EL (cell line): Measurements from ENCODE around the gene RAB1B.

Experiments
- DNase-seq: peaks from one replicate; pipeline ENCODE4 v3.0.0-alpha.2; 2016

Gene RAB1B

GRCh38 chr11:66325263-66325671 lies 56.8 kb downstream of the RAB1B start:
- no peak for DNase-seq

DNA sequence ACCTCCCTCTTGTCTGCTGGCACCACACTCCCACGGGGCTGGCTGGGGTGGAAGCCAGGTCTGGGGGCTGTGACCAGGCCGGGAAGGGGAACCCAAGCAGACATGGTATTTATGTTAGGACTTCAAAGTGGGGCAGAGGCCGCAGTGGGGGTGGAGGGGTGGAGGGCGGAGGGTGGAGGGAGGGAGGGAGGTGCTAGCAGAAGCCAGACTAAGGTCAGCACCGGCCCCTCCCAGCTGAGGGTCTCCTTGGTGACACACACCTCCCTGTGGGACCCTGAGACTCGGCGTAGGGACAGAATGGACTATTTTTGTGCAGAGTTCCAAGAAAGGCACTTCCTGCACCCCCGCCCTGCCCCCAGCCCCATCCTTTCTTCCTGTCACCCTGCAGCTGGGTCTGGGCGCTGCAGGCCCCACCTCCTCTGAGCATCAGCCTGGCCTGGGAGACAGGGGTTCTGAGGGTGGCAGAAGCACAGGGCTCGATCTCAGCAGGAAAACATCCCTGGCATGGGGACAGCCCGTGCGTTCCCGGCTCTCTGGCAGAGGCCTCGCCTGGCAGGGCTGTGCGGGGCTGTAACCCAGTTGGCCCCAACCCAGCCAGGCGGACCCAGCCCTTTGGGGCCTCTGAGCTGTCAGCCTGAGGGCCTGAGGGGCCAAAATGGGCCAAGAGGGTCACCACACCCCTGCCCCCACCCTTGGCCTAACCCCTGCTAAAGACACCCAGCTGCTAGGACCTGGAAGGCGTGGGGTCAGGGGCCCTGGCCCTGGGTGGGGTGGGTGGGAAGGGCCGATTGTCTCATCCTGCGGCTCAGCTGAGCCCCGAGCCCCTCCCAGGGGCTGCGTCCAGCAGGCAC lies 58.0 kb downstream of the RAB1B start:
- DNase-seq, result peak; percentile 88
